ENCODE data around the gene SLC44A3.

DNA sequence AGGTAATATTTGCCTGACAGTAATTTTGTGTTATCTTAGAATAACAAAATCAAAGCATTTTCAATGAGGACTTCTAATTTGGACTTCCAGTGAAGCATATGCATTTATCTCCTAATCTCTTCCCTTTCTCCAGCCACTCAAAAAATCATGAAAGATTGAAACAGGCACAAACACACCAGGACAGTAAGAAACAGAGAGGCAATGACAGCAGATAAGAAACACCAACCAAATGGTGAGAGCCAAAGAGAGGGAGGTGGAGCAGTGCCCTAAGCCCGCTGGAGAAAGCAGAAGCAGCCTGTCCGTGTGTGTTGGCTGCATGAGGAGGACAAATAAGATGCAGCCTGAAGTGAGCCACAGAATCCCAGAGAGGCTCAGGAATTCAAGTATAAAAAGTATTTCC, 39.0 kb downstream of the SLC44A3 start:
- TF ChIP-seq EGR1 (conservative IDR thresholded peaks at IDR 0.05) (no peak), CBX5 (IDR thresholded peaks at IDR 0.05; ENCODE audit: borderline replicate concordance, low read depth) (no peak), U2AF2 (optimal IDR thresholded peaks at IDR 0.05; ENCODE audit: low read depth, low read length) (no peak)
- TF ChIP-seq, protein P1, sequence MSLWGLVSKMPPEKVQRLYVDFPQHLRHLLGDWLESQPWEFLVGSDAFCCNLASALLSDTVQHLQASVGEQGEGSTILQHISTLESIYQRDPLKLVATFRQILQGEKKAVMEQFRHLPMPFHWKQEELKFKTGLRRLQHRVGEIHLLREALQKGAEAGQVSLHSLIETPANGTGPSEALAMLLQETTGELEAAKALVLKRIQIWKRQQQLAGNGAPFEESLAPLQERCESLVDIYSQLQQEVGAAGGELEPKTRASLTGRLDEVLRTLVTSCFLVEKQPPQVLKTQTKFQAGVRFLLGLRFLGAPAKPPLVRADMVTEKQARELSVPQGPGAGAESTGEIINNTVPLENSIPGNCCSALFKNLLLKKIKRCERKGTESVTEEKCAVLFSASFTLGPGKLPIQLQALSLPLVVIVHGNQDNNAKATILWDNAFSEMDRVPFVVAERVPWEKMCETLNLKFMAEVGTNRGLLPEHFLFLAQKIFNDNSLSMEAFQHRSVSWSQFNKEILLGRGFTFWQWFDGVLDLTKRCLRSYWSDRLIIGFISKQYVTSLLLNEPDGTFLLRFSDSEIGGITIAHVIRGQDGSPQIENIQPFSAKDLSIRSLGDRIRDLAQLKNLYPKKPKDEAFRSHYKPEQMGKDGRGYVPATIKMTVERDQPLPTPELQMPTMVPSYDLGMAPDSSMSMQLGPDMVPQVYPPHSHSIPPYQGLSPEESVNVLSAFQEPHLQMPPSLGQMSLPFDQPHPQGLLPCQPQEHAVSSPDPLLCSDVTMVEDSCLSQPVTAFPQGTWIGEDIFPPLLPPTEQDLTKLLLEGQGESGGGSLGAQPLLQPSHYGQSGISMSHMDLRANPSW (CRISPR knock-in tag; IDR thresholded peaks at IDR 0.05): no peak

Measured in K562 (cell line).